Activated T-cell treated with anti-CD3 and anti-CD28 coated beads for 24 hours (primary cell): ENCODE data around the gene TAS1R3.

ENCODE experiments used
- DNase-seq: peaks from one replicate; pipeline ENCODE4 v3.0.0-alpha.2; 2020; ENCODE audit warnings: low read depth

Gene TAS1R3

GRCh38 chr1:1331068-1331965, at the start of gene TAS1R3:
Gene TAS1R3 (plus strand): TSS chr1:1331280. CDS start chr1:1331346, 66 bp downstream.
- no peak for DNase-seq

- DNase-seq: no peak
Observed at GRCh38 chr1:1281533-1282321, 49.4 kb upstream of the TAS1R3 start.

- DNase-seq: no peak
Observed at GRCh38 chr1:1282998-1283397, 48.1 kb upstream of the TAS1R3 start.

GRCh38 chr1:1283821-1284220, 47.3 kb upstream of the TAS1R3 start:
- no peak for DNase-seq

- DNase-seq: no peak
Observed at GRCh38 chr1:1284221-1285101, 46.6 kb upstream of the TAS1R3 start.

- DNase-seq: no peak
Observed at GRCh38 chr1:1285102-1285571, 45.9 kb upstream of the TAS1R3 start.

- DNase-seq: no peak
Observed at GRCh38 chr1:1285611-1286311, 45.3 kb upstream of the TAS1R3 start.

- no peak for DNase-seq
Observed at GRCh38 chr1:1286313-1287261, 44.5 kb upstream of the TAS1R3 start.

- no peak for DNase-seq
Observed at GRCh38 chr1:1287288-1288110, 43.6 kb upstream of the TAS1R3 start.

GRCh38 chr1:1290238-1290731, 40.8 kb upstream of the TAS1R3 start:
- peak; percentile 55 for DNase-seq

GRCh38 chr1:1291023-1291528, 40.0 kb upstream of the TAS1R3 start:
- no peak for DNase-seq

GRCh38 chr1:1291548-1292441, 39.3 kb upstream of the TAS1R3 start:
- DNase-seq: peak; percentile 51

GRCh38 chr1:1292442-1292779, 38.7 kb upstream of the TAS1R3 start:
- no peak for DNase-seq

- DNase-seq: no peak
Observed at GRCh38 chr1:1292851-1293250, 38.2 kb upstream of the TAS1R3 start.

- DNase-seq: no peak
Observed at GRCh38 chr1:1293263-1294249, 37.5 kb upstream of the TAS1R3 start.

- no peak for DNase-seq
Observed at GRCh38 chr1:1294250-1294890, 36.7 kb upstream of the TAS1R3 start.
